NCI-H146 treated with DMSO at 0.1 percent for 48 hours (cell line): ENCODE data around the gene MEF2C.

Source experiments
- DNase-seq: peaks from one replicate; lab custom pipeline; 2025; ENCODE audit not compliant: unreplicated experiment; lab: John Stamatoyannopoulos, UW

Gene MEF2C

GRCh38 chr5:88693071-88693932 is 189.7 kb downstream of the MEF2C start:
- DNase-seq: no peak

- DNase-seq: no peak
Observed at GRCh38 chr5:88691945-88692868, 190.8 kb downstream of the MEF2C start.

- DNase-seq: no peak
Observed at GRCh38 chr5:88691230-88691582, 191.8 kb downstream of the MEF2C start.

- peak; percentile 28 for DNase-seq
Observed at GRCh38 chr5:88690409-88691229, 192.4 kb downstream of the MEF2C start.

GRCh38 chr5:88689668-88690408 is 193.1 kb downstream of the MEF2C start:
- DNase-seq: no peak

- DNase-seq: no peak
Observed at GRCh38 chr5:88688984-88689667, 193.9 kb downstream of the MEF2C start.

GRCh38 chr5:88688156-88688983 is 194.6 kb downstream of the MEF2C start:
- no peak for DNase-seq

- no peak for DNase-seq
Observed at GRCh38 chr5:88687373-88687911, 195.5 kb downstream of the MEF2C start.

- DNase-seq: no peak
Observed at GRCh38 chr5:88686726-88687125, 196.3 kb downstream of the MEF2C start.

GRCh38 chr5:88685591-88686541 is 197.1 kb downstream of the MEF2C start:
- no peak for DNase-seq

GRCh38 chr5:88683506-88684135 is 199.4 kb downstream of the MEF2C start:
- DNase-seq: peak; percentile 65

GRCh38 chr5:88682881-88683361 is 200.1 kb downstream of the MEF2C start:
- no peak for DNase-seq

GRCh38 chr5:88682131-88682530 is 200.9 kb downstream of the MEF2C start:
- no peak for DNase-seq

- no peak for DNase-seq
Observed at GRCh38 chr5:88681211-88681803, 201.7 kb downstream of the MEF2C start.

GRCh38 chr5:88680253-88681132 is 202.5 kb downstream of the MEF2C start:
- peak; percentile 4 for DNase-seq

GRCh38 chr5:88679638-88680037 is 203.3 kb downstream of the MEF2C start:
- no peak for DNase-seq
